HepG2 (cell line): ENCODE measurements around the gene METTL1. TPM values are rescaled to one million over a fixed set of nuclear protein-coding genes. Genes with fewer than 3 reads are reported as not detected.

ENCODE experiments used
- ATM ChIP-seq: fragments of 450-650 bp; IDR thresholded peaks from 2 replicates; pipeline ENCODE4 v1.7.1; 2017; ENCODE audit warnings: mild to moderate bottlenecking, borderline replicate concordance
- BCL6 ChIP-seq: IDR thresholded peaks from 2 replicates; pipeline ENCODE4 v1.6.1; 2016; ENCODE audit warnings: missing genetic modification reagents, missing compliant biosample characterization
- CENPT ChIP-seq: sonication (generic); formaldehyde crosslinking; IDR thresholded peaks from 2 replicates; pipeline ENCODE4 v1.8.0; 2022; ENCODE audit warnings: low read depth, mild to moderate bottlenecking, moderate library complexity, missing genetic modification reagents
- GZF1 ChIP-seq: sonication (generic); formaldehyde crosslinking; IDR thresholded peaks from 2 replicates; pipeline ENCODE4 v1.5.1; 2020; ENCODE audit warnings: mild to moderate bottlenecking, missing genetic modification reagents
- HES4 ChIP-seq: sonication (generic); formaldehyde crosslinking; IDR thresholded peaks from 2 replicates; pipeline ENCODE4 v1.9.0; 2021; ENCODE audit warnings: mild to moderate bottlenecking, missing genetic modification reagents, borderline replicate concordance
- HNRNPH1 ChIP-seq: fragments of 200-400 bp; formaldehyde crosslinking; optimal IDR thresholded peaks from 2 replicates; pipeline ENCODE3; 2017; ENCODE audit warnings: mild to moderate bottlenecking, low read depth, low read length
- HOXA7 ChIP-seq: sonication (generic); formaldehyde crosslinking; IDR thresholded peaks from 2 replicates; pipeline ENCODE4 v1.8.1; 2022; ENCODE audit warnings: mild to moderate bottlenecking, missing genetic modification reagents, moderate library complexity
- MBNL3 ChIP-seq: fragments of 250-450 bp; sonication (Bioruptor Pico); conservative IDR thresholded peaks from 2 replicates; pipeline ENCODE4 v1.8.0; 2022; ENCODE audit warnings: mild to moderate bottlenecking, inconsistent platforms
- MTF2 ChIP-seq: sonication (generic); formaldehyde crosslinking; IDR thresholded peaks from 2 replicates; pipeline ENCODE4 v1.5.0; 2020; ENCODE audit warnings: missing genetic modification reagents, borderline replicate concordance
- PCBP2 ChIP-seq: fragments of 200-400 bp; formaldehyde crosslinking; optimal IDR thresholded peaks from 2 replicates; pipeline ENCODE3; 2018; ENCODE audit warnings: low read length, low read depth; ENCODE audit not compliant: poor library complexity, severe bottlenecking
- PHF8 ChIP-seq: sonication (generic); formaldehyde crosslinking; IDR thresholded peaks from 2 replicates; pipeline ENCODE4 v1.5.0; 2020; ENCODE audit warnings: missing genetic modification reagents
- RAD51 ChIP-seq: fragments of 450-650 bp; IDR thresholded peaks from 2 replicates; pipeline ENCODE4 v1.6.1; 2016; ENCODE audit warnings: borderline replicate concordance
- SCMH1 ChIP-seq: sonication (generic); formaldehyde crosslinking; IDR thresholded peaks from 2 replicates; pipeline ENCODE4 v1.9.0; 2021; ENCODE audit warnings: missing genetic modification reagents, mild to moderate bottlenecking, borderline replicate concordance
- SETDB1 ChIP-seq: sonication (generic); formaldehyde crosslinking; IDR thresholded peaks from 2 replicates; pipeline ENCODE4 v1.5.1; 2020; ENCODE audit warnings: missing genetic modification reagents, mild to moderate bottlenecking, borderline replicate concordance
- SIX4 ChIP-seq: sonication (generic); formaldehyde crosslinking; IDR thresholded peaks from 2 replicates; pipeline ENCODE4 v1.4.0; 2020; ENCODE audit warnings: missing genetic modification reagents
- TSC22D2 ChIP-seq: sonication (generic); formaldehyde crosslinking; IDR thresholded peaks from 2 replicates; pipeline ENCODE4 v1.5.1; 2020; ENCODE audit warnings: missing genetic modification reagents, mild to moderate bottlenecking, borderline replicate concordance
- ZFP90 ChIP-seq: sonication (generic); formaldehyde crosslinking; IDR thresholded peaks from 2 replicates; pipeline ENCODE4 v1.8.0; 2022; ENCODE audit warnings: missing genetic modification reagents, mild to moderate bottlenecking, inconsistent platforms, borderline replicate concordance
- ZNF232 ChIP-seq: sonication (generic); formaldehyde crosslinking; IDR thresholded peaks from 2 replicates; pipeline ENCODE4 v1.4.0; 2020; ENCODE audit warnings: missing genetic modification reagents, borderline replicate concordance
- ZNF3 ChIP-seq: IDR thresholded peaks from 2 replicates; pipeline ENCODE4 v1.7.0; 2017; ENCODE audit warnings: inconsistent platforms
- ZNF382 ChIP-seq: sonication (generic); formaldehyde crosslinking; IDR thresholded peaks from 2 replicates; pipeline ENCODE4 v1.5.0; 2020; ENCODE audit warnings: missing genetic modification reagents, mild to moderate bottlenecking, borderline replicate concordance
- ZNF672 ChIP-seq: sonication (generic); formaldehyde crosslinking; IDR thresholded peaks from 2 replicates; pipeline ENCODE4 v1.8.1; 2022; ENCODE audit warnings: missing genetic modification reagents
- ZSCAN9 ChIP-seq: IDR thresholded peaks from 2 replicates; pipeline ENCODE4 v1.6.1; 2016; ENCODE audit warnings: borderline replicate concordance
- polyA plus RNA-seq, 8 experiments: library from polyadenylated mRNA; depleted of rRNA in 3 of 8; stranded (reverse) in 7 of 8; unstranded in 1 of 8; fragments of >200 nt; fragmentation: Illumina TruSeq in 4 of 8; extraction: Trizol in 4 of 8; gene quantifications; 2 replicates each; pipeline versions ENCODE4 v1.2.1 to v1.2.3, GENCODE V29; 2011 to 2016; ENCODE audit warnings: low read depth in 4 of 8, missing spikeins in 1 of 8, mixed read lengths in 1 of 8; ENCODE audit not compliant: insufficient read depth in 1 of 8
- total RNA-seq, 5 experiments: library from RNA; depleted of rRNA; stranded (reverse); fragments of >200 nt; fragmentation: Illumina TruSeq; extraction: Trizol; gene quantifications; 2 replicates each; pipeline ENCODE4 v1.2.3, GENCODE V29; 2016; ENCODE audit warnings: low read depth in 1 of 5
- TF ChIP-seq, protein P1 (sequence below): sonication (generic); formaldehyde crosslinking; IDR thresholded peaks from 2 replicates; pipeline ENCODE4 v1.4.0; 2020; ENCODE audit warnings: missing genetic modification reagents
- TF ChIP-seq, protein P2 (sequence below): sonication (generic); formaldehyde crosslinking; IDR thresholded peaks from 2 replicates; pipeline ENCODE4 v1.8.1; 2023; ENCODE audit warnings: missing genetic modification reagents, mild to moderate bottlenecking, borderline replicate concordance
- TF ChIP-seq, protein P3 (sequence below): sonication (generic); formaldehyde crosslinking; IDR thresholded peaks from 2 replicates; pipeline ENCODE4 v1.8.0; 2022; ENCODE audit warnings: low read depth, missing genetic modification reagents
- TF ChIP-seq, protein P4 (sequence below): sonication (generic); formaldehyde crosslinking; IDR thresholded peaks from 2 replicates; pipeline ENCODE4 v1.8.0; 2022; ENCODE audit warnings: mild to moderate bottlenecking, missing genetic modification reagents; ENCODE audit not compliant: insufficient replicate concordance

The METTL1 gene
- total and polyA plus RNA-seq, 2 of the 13 experiments (the other 11 are each of a cell fraction or from before 2014, with no cell fraction given), result 34.7 to 36.9 TPM

DNA sequence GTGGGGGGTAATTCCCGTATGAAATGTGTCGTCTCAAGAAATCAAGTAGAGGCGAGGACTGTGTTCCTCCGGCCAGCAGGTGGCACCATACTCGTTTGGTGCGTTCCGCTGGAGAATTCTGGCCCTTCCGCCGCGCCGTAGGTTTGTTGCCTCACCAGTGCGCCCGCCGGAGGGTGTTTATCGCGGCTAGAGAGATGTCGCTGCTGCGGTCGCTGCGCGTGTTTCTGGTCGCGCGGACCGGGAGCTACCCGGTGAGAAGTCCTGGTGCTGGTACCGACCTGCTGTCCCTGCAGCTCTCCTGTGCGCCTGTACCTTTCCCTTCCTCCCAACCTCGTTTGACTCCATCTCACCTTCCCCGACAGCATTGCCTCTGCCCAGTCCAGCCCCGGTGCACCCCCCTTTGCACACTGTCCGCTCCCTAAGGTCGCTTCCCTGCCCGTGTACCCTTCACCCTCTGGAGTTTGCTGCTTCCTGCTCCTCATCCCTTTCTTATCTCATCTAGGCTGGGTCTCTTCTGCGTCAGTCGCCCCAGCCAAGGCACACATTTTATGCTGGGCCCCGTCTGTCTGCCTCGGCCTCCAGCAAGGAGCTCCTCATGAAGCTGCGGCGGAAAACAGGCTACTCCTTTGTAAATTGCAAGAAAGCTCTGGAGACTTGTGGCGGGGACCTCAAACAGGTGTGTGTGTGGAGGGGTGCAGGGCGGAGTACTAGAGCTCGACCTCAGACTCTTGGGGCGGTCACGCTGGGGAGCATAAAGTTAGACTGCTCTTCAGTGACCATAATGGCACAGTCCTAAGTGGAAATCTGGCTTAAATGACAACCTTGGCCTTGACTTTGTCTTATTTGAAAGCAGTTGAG lies 10.9 kb upstream of the METTL1 start, which contains the start of gene TSFM (continued):
- TF ChIP-seq PCBP2 (no peak), ZNF3 (CRISPR knock-in tag) (no peak), ZSCAN9 (CRISPR knock-in tag) (peak; percentile 51; the same call in 1 of the 2 replicates), ZFP90 (CRISPR knock-in tag) (peak; percentile 61; the same call in 1 of the 2 replicates), CENPT (no peak), MTF2 (CRISPR knock-in tag) (no peak; the same call in 1 of the 2 replicates), SIX4 (CRISPR knock-in tag) (peak; percentile 54; the same call in 1 of the 2 replicates), ZNF382 (CRISPR knock-in tag) (no peak), TSC22D2 (peak; percentile 38; the same call in 1 of the 2 replicates), RAD51 (no peak), ZNF232 (peak; percentile 40; the same call in 1 of the 2 replicates), ZNF672 (CRISPR knock-in tag) (no peak), GZF1 (CRISPR knock-in tag) (0 out of 2 replicates have a peak, but pooled peaks have one; percentile 21), HOXA7 (CRISPR knock-in tag) (no peak), MBNL3 (CRISPR knock-in tag) (no peak), SETDB1 (CRISPR knock-in tag) (no peak), BCL6 (CRISPR knock-in tag) (peak; percentile 68; the same call in 1 of the 2 replicates), ATM (no peak), SCMH1 (CRISPR knock-in tag) (no peak), PHF8 (CRISPR knock-in tag) (peak; percentile 92), HNRNPH1 (peak; percentile 23), HES4 (CRISPR knock-in tag) (no peak; the same call in 1 of the 2 replicates)
- TF ChIP-seq, protein P1, sequence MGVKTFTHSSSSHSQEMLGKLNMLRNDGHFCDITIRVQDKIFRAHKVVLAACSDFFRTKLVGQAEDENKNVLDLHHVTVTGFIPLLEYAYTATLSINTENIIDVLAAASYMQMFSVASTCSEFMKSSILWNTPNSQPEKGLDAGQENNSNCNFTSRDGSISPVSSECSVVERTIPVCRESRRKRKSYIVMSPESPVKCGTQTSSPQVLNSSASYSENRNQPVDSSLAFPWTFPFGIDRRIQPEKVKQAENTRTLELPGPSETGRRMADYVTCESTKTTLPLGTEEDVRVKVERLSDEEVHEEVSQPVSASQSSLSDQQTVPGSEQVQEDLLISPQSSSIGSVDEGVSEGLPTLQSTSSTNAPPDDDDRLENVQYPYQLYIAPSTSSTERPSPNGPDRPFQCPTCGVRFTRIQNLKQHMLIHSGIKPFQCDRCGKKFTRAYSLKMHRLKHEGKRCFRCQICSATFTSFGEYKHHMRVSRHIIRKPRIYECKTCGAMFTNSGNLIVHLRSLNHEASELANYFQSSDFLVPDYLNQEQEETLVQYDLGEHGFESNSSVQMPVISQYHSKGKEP (CRISPR knock-in tag), result no peak
- TF ChIP-seq, protein P2, sequence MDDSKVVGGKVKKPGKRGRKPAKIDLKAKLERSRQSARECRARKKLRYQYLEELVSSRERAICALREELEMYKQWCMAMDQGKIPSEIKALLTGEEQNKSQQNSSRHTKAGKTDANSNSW (CRISPR knock-in tag), result no peak
- TF ChIP-seq, protein P3, sequence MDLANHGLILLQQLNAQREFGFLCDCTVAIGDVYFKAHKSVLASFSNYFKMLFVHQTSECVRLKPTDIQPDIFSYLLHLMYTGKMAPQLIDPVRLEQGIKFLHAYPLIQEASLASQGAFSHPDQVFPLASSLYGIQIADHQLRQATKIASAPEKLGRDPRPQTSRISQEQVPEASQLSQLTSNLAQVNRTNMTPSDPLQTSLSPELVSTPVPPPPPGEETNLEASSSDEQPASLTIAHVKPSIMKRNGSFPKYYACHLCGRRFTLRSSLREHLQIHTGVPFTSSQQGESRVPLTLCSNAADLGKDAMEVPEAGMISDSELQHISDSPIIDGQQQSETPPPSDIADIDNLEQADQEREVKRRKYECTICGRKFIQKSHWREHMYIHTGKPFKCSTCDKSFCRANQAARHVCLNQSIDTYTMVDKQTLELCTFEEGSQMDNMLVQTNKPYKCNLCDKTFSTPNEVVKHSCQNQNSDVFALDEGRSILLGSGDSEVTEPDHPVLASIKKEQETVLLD (CRISPR knock-in tag), result no peak
- TF ChIP-seq, protein P4, sequence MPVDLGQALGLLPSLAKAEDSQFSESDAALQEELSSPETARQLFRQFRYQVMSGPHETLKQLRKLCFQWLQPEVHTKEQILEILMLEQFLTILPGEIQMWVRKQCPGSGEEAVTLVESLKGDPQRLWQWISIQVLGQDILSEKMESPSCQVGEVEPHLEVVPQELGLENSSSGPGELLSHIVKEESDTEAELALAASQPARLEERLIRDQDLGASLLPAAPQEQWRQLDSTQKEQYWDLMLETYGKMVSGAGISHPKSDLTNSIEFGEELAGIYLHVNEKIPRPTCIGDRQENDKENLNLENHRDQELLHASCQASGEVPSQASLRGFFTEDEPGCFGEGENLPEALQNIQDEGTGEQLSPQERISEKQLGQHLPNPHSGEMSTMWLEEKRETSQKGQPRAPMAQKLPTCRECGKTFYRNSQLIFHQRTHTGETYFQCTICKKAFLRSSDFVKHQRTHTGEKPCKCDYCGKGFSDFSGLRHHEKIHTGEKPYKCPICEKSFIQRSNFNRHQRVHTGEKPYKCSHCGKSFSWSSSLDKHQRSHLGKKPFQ (CRISPR knock-in tag), result no peak
